ENCODE data around the gene CYB561D2.

The CYB561D2 gene

GRCh38 chr3:50390508-50391224, 40.0 kb downstream of the CYB561D2 start:
- FAIRE-seq (no peak), DNase-seq (ENCODE audit: insufficient read length, low spot score) (no peak)
- no peak for TF ChIP-seq CTCF (IDR thresholded peaks at IDR 0.05; ENCODE audit: insufficient read depth, missing control alignments)

- no peak for TF ChIP-seq CTCF (IDR thresholded peaks at IDR 0.05; ENCODE audit: insufficient read depth, missing control alignments)
- DNase-seq (ENCODE audit: insufficient read length, low spot score) (no peak), FAIRE-seq (no peak)
Observed at GRCh38 chr3:50392101-50392715, 41.5 kb downstream of the CYB561D2 start.

- no peak for DNase-seq (ENCODE audit: insufficient read length, low spot score)
- no peak for TF ChIP-seq CTCF (IDR thresholded peaks at IDR 0.05; ENCODE audit: insufficient read depth, missing control alignments)
- no peak for FAIRE-seq
Observed at GRCh38 chr3:50393061-50393460, 42.4 kb downstream of the CYB561D2 start.

- TF ChIP-seq CTCF (IDR thresholded peaks at IDR 0.05; ENCODE audit: insufficient read depth, missing control alignments) = no peak
Observed at GRCh38 chr3:50395070-50395860, 44.6 kb downstream of the CYB561D2 start.

GRCh38 chr3:50396502-50396901, 45.8 kb downstream of the CYB561D2 start:
- DNase-seq (ENCODE audit: insufficient read length, low spot score) = no peak
- FAIRE-seq = no peak
- no peak for TF ChIP-seq CTCF (IDR thresholded peaks at IDR 0.05; ENCODE audit: insufficient read depth, missing control alignments)

More at GRCh38 chr3:50395070-50395860, 44.6 kb downstream of the CYB561D2 start:
- FAIRE-seq = no peak
- DNase-seq (ENCODE audit: insufficient read length, low spot score) = no peak

- FAIRE-seq = no peak
- no peak for DNase-seq (ENCODE audit: insufficient read length, low spot score)
- no peak for TF ChIP-seq CTCF (IDR thresholded peaks at IDR 0.05; ENCODE audit: insufficient read depth, missing control alignments)
Observed at GRCh38 chr3:50401978-50402595, 51.4 kb downstream of the CYB561D2 start.
